Epithelial cell of proximal tubule (primary cell): ENCODE results near the gene ZMYM2. TPM values are rescaled to one million over a fixed set of nuclear protein-coding genes. Genes with fewer than 3 reads are reported as not detected.

Source experiments
- DNase-seq: peaks from one replicate; pipeline ENCODE4 v3.0.0-alpha.2; 2011; ENCODE audit warnings: low read depth
- H3K4me3 ChIP-seq: 2 replicates; pipeline ENCODE4 v1.5.1; 2011; ENCODE audit warnings: low read depth, mild to moderate bottlenecking, low read length
- total RNA-seq: library from RNA; depleted of rRNA; stranded (reverse); fragments of >200 nt; gene quantifications from 2 replicates; pipeline ENCODE4 v1.2.3, GENCODE V29; 2015
- TF ChIP-seq, protein P1 (sequence below): conservative IDR thresholded peaks from 2 replicates; pipeline ENCODE4 v1.5.1; 2012; ENCODE audit warnings: low read depth, mild to moderate bottlenecking, low read length

The ZMYM2 gene
- total RNA-seq, 1 donor from 2014 or later: 27.9 TPM

DNA sequence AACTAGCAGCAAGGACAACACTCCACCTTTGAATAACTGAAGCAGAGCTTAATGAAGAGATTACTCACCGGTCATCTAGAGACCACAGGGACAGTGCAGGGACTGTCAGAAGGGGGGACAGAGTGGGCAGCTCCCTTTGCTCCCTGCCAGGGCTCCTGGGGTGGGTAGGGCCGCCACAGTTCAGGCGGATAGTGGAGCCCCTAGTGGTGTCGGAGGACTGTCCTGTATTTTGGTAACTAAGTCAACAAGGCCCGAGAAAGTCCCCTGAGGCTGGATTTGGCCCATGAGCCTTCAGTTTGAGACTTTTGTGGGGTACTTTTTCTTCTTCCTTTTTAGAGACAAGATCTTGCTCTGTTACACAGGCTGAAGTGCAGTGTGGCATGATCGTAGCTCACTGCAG is 157.7 kb downstream of the ZMYM2 start:
- no peak for DNase-seq
- TF ChIP-seq, protein P1, sequence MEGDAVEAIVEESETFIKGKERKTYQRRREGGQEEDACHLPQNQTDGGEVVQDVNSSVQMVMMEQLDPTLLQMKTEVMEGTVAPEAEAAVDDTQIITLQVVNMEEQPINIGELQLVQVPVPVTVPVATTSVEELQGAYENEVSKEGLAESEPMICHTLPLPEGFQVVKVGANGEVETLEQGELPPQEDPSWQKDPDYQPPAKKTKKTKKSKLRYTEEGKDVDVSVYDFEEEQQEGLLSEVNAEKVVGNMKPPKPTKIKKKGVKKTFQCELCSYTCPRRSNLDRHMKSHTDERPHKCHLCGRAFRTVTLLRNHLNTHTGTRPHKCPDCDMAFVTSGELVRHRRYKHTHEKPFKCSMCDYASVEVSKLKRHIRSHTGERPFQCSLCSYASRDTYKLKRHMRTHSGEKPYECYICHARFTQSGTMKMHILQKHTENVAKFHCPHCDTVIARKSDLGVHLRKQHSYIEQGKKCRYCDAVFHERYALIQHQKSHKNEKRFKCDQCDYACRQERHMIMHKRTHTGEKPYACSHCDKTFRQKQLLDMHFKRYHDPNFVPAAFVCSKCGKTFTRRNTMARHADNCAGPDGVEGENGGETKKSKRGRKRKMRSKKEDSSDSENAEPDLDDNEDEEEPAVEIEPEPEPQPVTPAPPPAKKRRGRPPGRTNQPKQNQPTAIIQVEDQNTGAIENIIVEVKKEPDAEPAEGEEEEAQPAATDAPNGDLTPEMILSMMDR: peak; percentile 15
- no peak overlapping the region for H3K4me3 ChIP-seq

DNA sequence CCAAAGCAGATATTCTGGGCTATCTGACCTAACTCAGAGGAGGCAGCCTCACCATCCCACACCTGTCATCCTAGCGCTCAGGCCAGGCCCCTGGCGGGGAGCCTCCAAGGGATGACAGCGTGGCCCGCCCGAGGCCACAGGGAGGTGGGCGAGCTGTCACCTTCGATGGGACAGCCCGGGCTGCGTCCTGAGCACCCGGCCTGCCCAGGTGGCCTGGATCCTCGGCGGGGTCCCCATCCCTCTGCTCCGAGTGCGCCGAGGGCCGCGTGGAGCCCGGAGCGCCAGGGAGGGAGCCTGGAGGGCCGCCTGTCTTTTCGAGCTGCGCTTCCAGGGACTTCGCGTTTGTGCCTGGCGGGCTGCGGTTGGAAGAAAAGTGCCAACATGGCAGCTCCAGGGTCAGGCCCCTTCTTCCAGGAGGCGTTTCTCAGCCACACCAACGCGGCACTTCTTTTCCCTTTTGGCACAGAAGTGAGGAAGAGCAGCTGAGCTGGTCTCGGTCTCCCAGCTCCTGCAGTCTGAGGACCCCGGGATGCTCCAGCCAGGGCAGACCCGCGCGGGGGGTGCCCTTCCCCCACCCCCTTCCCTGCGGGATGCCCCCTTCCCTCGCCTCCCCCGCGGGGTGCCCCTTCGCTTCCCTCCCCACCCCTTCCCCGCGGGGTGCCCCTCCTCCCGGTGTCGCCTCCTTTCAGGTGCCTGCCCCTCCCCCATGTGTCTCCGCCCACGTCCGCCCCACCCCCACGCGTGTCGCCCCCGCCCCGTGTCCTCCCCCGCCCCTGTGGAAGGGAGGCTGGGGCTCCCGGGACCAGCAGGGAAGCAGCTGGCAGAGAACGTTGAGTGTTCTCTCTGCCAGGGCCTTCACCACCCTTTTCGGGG is 160.0 kb downstream of the ZMYM2 start:
- no peak for DNase-seq
- TF ChIP-seq, protein P1: no peak
- peak overlapping the region; percentile 62 for H3K4me3 ChIP-seq

DNA sequence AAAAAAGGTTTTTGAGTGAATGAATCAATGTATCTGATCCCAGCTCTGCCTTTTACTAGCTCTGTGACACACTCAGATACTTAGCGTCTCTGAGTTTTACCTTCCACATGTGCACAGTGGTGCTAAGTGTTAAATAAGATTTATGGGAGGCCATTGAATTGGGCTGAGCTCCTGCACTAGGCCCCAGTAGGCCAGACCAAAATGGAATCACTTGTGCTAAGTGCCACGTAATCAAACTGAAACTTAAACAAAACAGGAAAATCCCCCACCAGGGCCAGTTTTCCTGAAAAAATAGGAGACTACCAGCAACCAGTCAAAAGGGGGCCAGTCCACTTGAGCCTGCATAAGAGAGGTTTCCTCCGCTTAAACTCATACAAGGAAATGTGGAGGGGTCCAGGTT is 161.4 kb downstream of the ZMYM2 start:
- DNase-seq: no peak
- H3K4me3 ChIP-seq: peak overlapping the region; percentile 43
- TF ChIP-seq, protein P1: no peak

DNA sequence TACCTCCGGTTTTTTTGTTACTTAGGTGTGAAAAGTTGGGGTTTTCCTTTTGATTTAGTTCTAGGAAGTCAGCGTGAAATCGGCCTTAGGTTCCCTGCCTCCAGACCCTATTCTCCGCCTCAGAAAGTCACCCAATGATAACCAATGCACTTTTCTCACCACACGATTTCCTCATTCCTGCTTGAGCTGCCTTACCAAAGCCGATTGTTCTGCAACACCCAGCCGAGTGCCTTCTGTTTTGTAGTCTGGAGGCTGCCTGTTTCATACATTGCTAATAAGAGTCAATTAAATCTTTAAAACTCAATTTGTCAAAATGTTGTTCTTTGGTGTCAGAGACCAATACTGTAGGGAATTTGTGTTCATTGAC is 162.6 kb downstream of the ZMYM2 start:
- TF ChIP-seq, protein P1: no peak
- H3K4me3 ChIP-seq: peak overlapping the region; percentile 43
- no peak for DNase-seq

DNA sequence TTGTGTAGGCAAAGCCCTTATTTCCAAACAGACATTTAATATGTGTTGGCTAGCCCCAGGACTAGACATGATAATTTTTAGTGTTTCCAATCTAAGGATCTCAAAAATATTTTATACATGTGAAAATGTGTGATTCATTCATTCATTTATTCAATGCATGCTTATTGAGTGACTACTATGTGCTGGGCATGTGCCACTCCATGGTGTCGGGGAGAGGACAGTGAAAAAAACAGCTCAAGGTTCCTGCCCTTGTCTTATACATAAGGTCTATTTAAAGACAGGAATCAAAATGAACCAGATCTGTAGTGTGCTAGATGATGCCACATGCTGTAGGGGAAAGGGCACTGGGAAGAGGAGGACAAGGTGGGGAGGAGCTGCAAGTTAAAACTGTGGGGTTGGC is 165.8 kb downstream of the ZMYM2 start:
- TF ChIP-seq, protein P1: no peak
- no peak overlapping the region for H3K4me3 ChIP-seq
- no peak for DNase-seq

DNA sequence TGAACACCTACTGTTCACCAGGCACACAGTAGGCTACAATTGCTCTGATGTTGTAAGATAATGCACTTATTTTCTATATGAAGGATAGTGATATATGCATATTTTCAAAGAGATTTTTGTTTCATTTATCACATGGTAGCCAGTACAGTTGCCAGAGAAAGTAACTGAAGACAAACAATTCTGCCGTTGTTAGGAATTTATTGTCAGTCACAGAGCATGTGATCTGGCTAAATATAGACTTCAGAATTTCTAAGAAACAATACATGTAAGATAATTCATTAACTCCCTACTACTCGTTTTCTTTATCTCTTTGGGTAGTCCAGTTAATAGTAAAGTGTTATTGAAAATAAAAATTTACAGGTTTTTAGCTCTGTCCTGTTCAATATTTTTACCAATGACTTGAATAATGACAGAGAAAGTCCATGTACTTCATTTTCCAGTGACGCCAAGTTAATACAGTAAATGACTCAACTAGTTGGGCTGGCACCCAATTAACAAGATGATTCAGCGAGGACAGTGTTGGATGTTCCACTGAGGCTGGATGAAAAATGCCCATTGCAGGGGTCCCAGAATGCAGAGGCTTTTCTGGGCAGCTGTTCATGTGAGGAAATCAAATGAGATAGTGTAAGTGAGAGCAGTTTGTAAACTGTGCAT is 166.7 kb downstream of the ZMYM2 start:
- DNase-seq: peak; percentile 59
- TF ChIP-seq, protein P1: no peak
- no peak overlapping the region for H3K4me3 ChIP-seq
